K562 (cell line): ENCODE data around the gene CBFA2T2. TPM values are rescaled to one million over a fixed set of nuclear protein-coding genes. Genes with fewer than 3 reads are reported as not detected.

Source experiments
- ATAC-seq: fragments of 200-7000 bp; cut with Tn5 transposase; 3 replicates; pipeline ENCODE4 v1.9.1; 2020; ENCODE audit warnings: moderate library complexity
- BruUV-seq: library from RNA; stranded (reverse); fragments of 400-500 nt; replicated peaks from 2 replicates; lab custom pipeline; 2021; lab: Mats Ljungman, UMichigan
- CTCF ChIA-PET: fragments of 300-600 bp; formaldehyde crosslinking; extraction: SDS; loops from one replicate; lab custom pipeline; 2021; ENCODE audit warnings: low intra/inter-chr PET ratio; lab: Yijun Ruan, JAX
- POLR2A ChIA-PET: fragments of 300-600, 350-650 bp; sonication (Branson Sonifier 250); formaldehyde crosslinking; extraction: SDS; loops from one replicate; lab custom pipeline; 2021; ENCODE audit warnings: antibody characterized with exemption, inconsistent platforms; lab: Yijun Ruan, JAX
- DNase-seq, 4 experiments: peaks; one replicate each; pipeline versions ENCODE4 v3.0.0 to v3.0.0-alpha.2; 2011 to 2018; ENCODE audit warnings: low spot score in 3 of 4, mixed read lengths in 3 of 4; ENCODE audit errors: extremely low read depth in 1 of 4
- FAIRE-seq: peaks from 2 replicates; lab custom pipeline; 2011; peaks lifted over from hg19 to GRCh38; lab: Jason Lieb, UNC
- H2AFZ ChIP-seq: 2 replicates; pipeline ENCODE4 v1.6.0; 2011; ENCODE audit warnings: low read depth, low read length, control low read depth, inconsistent platforms
- H3K27ac ChIP-seq: fragments of 200-600 bp; 3 replicates; pipeline ENCODE4 v1.8.0; 2011; ENCODE audit warnings: low read depth, mild to moderate bottlenecking, control low read depth, inconsistent platforms, low read length, moderate library complexity, mixed read lengths; ENCODE audit errors: extremely low read depth
- H3K27me3 ChIP-seq, 2 experiments: fragments of 300-600 bp in 1 of 2; 2 replicates in 1 of 2; 3 replicates in 1 of 2; pipeline versions ENCODE4 v1.6.0 to v1.8.0; 2011; ENCODE audit warnings: inconsistent platforms in 2 of 2, low read length in 2 of 2, mild to moderate bottlenecking in 1 of 2, mixed read lengths in 1 of 2, moderate library complexity in 1 of 2; ENCODE audit not compliant: control insufficient read depth in 2 of 2, insufficient read depth in 2 of 2
- H3K36me3 ChIP-seq: fragments of 300-600 bp; 3 replicates; pipeline ENCODE4 v1.8.0; 2011; ENCODE audit warnings: mild to moderate bottlenecking, low read length, inconsistent platforms; ENCODE audit not compliant: control insufficient read depth, insufficient read depth
- H3K4me1 ChIP-seq, 2 experiments: fragments of 200-600 bp in 1 of 2; replicated peaks in 1 of 2; 2 replicates in 1 of 2; 3 replicates in 1 of 2; pipeline versions ENCODE4 v1.5.1 to v1.8.0; 2011; ENCODE audit warnings: inconsistent platforms in 2 of 2, low read length in 2 of 2, mild to moderate bottlenecking in 1 of 2, mixed read lengths in 1 of 2, moderate library complexity in 1 of 2; ENCODE audit not compliant: control insufficient read depth in 2 of 2, insufficient read depth in 2 of 2
- H3K4me2 ChIP-seq: 2 replicates; pipeline ENCODE4 v1.6.1; 2011; ENCODE audit warnings: low read length, control low read depth, inconsistent platforms, mixed read lengths; ENCODE audit not compliant: insufficient read depth
- H3K4me3 ChIP-seq: fragments of 200-600 bp; sonication (generic), shearing (Covaris generic); 2 replicates; pipeline ENCODE4 v1.5.1; 2016; ENCODE audit warnings: control low read depth, inconsistent platforms
- H3K79me2 ChIP-seq: fragments of 200-600 bp; 3 replicates; pipeline ENCODE4 v1.8.0; 2011; ENCODE audit warnings: low read length, inconsistent platforms; ENCODE audit not compliant: control insufficient read depth, insufficient read depth
- H3K9ac ChIP-seq, 2 experiments: 2 replicates each; pipeline versions ENCODE4 v1.6.0 to v1.6.1; 2011; ENCODE audit warnings: low read depth in 2 of 2, low read length in 2 of 2, control low read depth in 1 of 2, inconsistent platforms in 1 of 2, mild to moderate bottlenecking in 1 of 2, mixed read lengths in 1 of 2; ENCODE audit not compliant: insufficient read depth in 1 of 2
- H3K9me1 ChIP-seq: one replicate; pipeline ENCODE4 v1.6.0; 2011; ENCODE audit warnings: inconsistent platforms, mild to moderate bottlenecking, low read length, moderate library complexity; ENCODE audit not compliant: control insufficient read depth, insufficient read depth
- H3K9me3 ChIP-seq: replicated peaks from 2 replicates; pipeline ENCODE4 v1.5.1; 2011; ENCODE audit warnings: low read depth, low read length, inconsistent platforms; ENCODE audit not compliant: control insufficient read depth, insufficient read depth
- H4K20me1 ChIP-seq: replicated peaks from 2 replicates; pipeline ENCODE4 v1.6.1; 2011; ENCODE audit warnings: low read length, inconsistent platforms, mixed read lengths; ENCODE audit not compliant: control insufficient read depth, insufficient read depth
- CHD7 ChIP-seq: fragments of 200-600 bp; sonication (generic); IDR thresholded peaks from one replicate; pipeline ENCODE4 v1.6.1; 2012; ENCODE audit warnings: mild to moderate bottlenecking, low read depth, low read length, inconsistent platforms
- NFIX ChIP-seq: fragments of 250-450 bp; sonication (Bioruptor Pico); IDR thresholded peaks from 2 replicates; pipeline ENCODE4 v1.4.0; 2020; ENCODE audit warnings: low read depth, mild to moderate bottlenecking, moderate library complexity
- PRDM10 ChIP-seq: fragments of 450-650 bp; IDR thresholded peaks from 2 replicates; pipeline ENCODE4 v1.6.1; 2018; ENCODE audit not compliant: partially characterized antibody
- SMAD2 ChIP-seq: fragments of 150-350 bp; IDR thresholded peaks from 2 replicates; pipeline ENCODE4 v1.6.1; 2014; ENCODE audit warnings: low read depth, mild to moderate bottlenecking, low read length
- ZNF77 ChIP-seq: fragments of 250-450 bp; sonication (Bioruptor Pico); IDR thresholded peaks from 2 replicates; pipeline ENCODE4 v1.5.0; 2020
- WGBS: fragments of 100-300 bp; shearing (Covaris generic); methylation state at CpG from one replicate; pipeline ENCODE4 v1.1.6; 2016; ENCODE audit warnings: low coverage, mixed read lengths; ENCODE audit not compliant: insufficient coverage; ENCODE audit errors: missing lambda C conversion rate; 5-methylcytosine and 5-hydroxymethylcytosine counted together
- in situ Hi-C: fragments of 300-500 bp; cut with MboI; formaldehyde crosslinking; loops from 4 replicates; pipeline ENCODE4 v1.15.0; 2018; ENCODE audit warnings: inconsistent platforms, mixed read lengths
- intact Hi-C: fragments of 100-400 bp; cut with micrococcal nuclease; formaldehyde crosslinking; loops from 2 replicates; pipeline ENCODE4 v1.14.2; 2022
- polyA plus RNA-seq, 8 experiments: library from polyadenylated mRNA; depleted of rRNA in 4 of 8; stranded (reverse) in 5 of 8; unstranded in 3 of 8; fragments of >200 nt; fragmentation: Nextera tagmentation in 2 of 8; fragmentation: Illumina TruSeq in 1 of 8; extraction: Ambion mirVana in 2 of 8; extraction: Trizol in 1 of 8; gene quantifications; 2 replicates each; pipeline versions ENCODE4 v1.2.1 to v1.2.3, GENCODE V29; 2011 to 2014; ENCODE audit warnings: inconsistent platforms in 1 of 8, missing spikeins in 1 of 8
- total RNA-seq, 7 experiments: library from RNA; depleted of rRNA in 6 of 7; stranded (reverse); fragments of >200 nt in 6 of 7; fragmentation: Illumina TruSeq in 2 of 7; extraction: Trizol in 2 of 7; gene quantifications; 2 replicates each; pipeline versions ENCODE4 v1.2.1 to v1.2.3, GENCODE V29; 2011 to 2021; ENCODE audit warnings: low replicate concordance in 1 of 7

The CBFA2T2 gene
- total and polyA plus RNA-seq, 9 of the 15 experiments (the other 6 are each of a cell fraction or from before 2014, with no cell fraction given) = 0.27 to 9.6 (median 5.8) TPM

DNA sequence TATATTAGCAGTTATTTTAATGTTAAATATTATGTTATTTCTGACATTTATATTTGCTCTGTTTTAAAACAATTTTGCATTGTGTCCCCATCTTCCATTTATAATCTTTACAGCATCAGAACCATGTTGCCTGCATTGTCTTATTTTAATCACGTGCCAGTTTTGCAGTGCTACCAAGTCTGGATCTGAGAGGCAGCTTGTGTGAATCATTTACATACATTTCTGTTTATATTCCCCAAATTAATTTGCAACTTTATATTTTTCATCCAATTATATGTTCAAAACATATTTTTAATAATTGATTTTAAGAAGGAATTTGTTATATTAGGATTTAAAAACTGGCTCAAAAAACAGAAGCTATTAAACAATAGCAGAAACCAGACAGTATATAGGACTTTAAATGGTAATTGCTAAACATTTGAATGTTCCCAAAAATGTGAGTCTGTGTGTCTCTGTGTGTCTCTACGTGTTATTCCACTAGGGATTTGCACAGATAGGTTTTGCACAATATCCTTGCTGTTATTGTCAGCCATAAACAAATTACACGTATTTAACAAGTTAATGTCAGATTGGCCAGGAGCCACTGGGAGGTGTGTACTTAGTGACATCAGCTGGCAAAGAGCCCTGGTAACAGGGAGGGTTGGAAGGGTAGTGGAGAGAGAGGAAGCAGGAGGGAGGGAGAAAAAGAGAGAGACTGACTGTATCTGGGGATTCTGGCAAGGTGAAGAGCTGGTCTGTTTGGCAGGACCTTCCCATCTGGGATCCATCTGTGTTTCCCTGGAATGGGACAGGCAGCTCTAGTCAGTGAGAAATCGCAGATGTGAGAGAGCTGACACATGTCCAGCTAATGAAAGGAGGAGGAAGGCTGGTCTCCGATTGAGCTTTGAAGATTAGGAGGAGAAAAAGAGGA is 72.1 kb downstream of the CBFA2T2 start:
- ATAC-seq (peak; percentile 84), FAIRE-seq (no peak), DNase-seq (peak in 3 of 4 experiments; percentile 10 to 50 (median 39))
- Histone ChIP-seq H3K36me3 (no peaks in the 10 kb centered on the region; the same call in 2 of the 3 replicates), H3K27ac (no peak overlapping the region), H3K79me2 (no peaks in the 10 kb centered on the region), H3K9me3 (no peaks in the 10 kb centered on the region), H3K4me3 (no peak overlapping the region), H3K4me1 (peaks cover 0 to 5% of the 10 kb centered on the region in 2 experiments; a peak in 2 of 5 replicates), H2AFZ (no peak overlapping the region), H3K9me1 (no peaks in the 10 kb centered on the region), H3K27me3 (no peaks in the 10 kb centered on the region), H3K4me2 (no peak overlapping the region), H4K20me1 (no peaks in the 10 kb centered on the region), H3K9ac (peak overlapping the region in 1 of 2 experiments; percentile 65; a peak in 1 of 4 replicates)
- in situ Hi-C loops (no loop called here), intact Hi-C loops (no loop called here)
- 44% methylated on average over 5 of the region's 5 CpGs for WGBS
- POLR2A ChIA-PET = interaction anchor here (1.2 to 1.5 kb wide), 3 partner anchors 11 to 16 kb away, joined by 3 to 7 read pairs (median 3); no protein-coding TSS in a partner anchor
- no TSS peak for BruUV-seq
- CTCF ChIA-PET = no interaction called here
- TF ChIP-seq SMAD2 (no peak), NFIX (CRISPR knock-in tag) (no peak), CHD7 (no peak), PRDM10 (no peak), ZNF77 (CRISPR knock-in tag) (no peak)
